ENCODE data around the gene PHLPP1. TPM values are rescaled to one million over a fixed set of nuclear protein-coding genes. Genes with fewer than 3 reads are reported as not detected.

The PHLPP1 gene
- total RNA-seq, 1 experiment from 2014 or later: 14.7 TPM

GRCh38 chr18:62811674-62812073, 96.3 kb downstream of the PHLPP1 start:
- intact Hi-C loops (cut with micrococcal nuclease): no loop called here
- H3K27ac ChIP-seq (ENCODE audit: low read depth, low read length): no peak overlapping the region
- no peak overlapping the region for H2AFZ ChIP-seq (ENCODE audit: low read depth, low read length, poor library complexity, severe bottlenecking)
- no peaks in the 10 kb centered on the region for H4K20me1 ChIP-seq (ENCODE audit: insufficient read depth)
- H3K4me3 ChIP-seq (replicated peaks in 1 of 2; ENCODE audit: low read depth in 1 of 2, low read length in 2 of 2): no peak overlapping the region
- no peak overlapping the region for H3K9ac ChIP-seq (ENCODE audit: low read length)
- BruUV-seq (replicated peaks): no TSS peak
- no peaks in the 10 kb centered on the region for H3K36me3 ChIP-seq (ENCODE audit: control insufficient read depth in 1 of 2, insufficient read depth in 2 of 2, low read length in 2 of 2)
- RAD21 ChIA-PET (ENCODE audit: low non-redundant PET in 1 of 2, low total read pairs in 2 of 2, uncharacterized antibody in 2 of 2, unreplicated experiment in 2 of 2): no interaction called here
- H3K4me1 ChIP-seq (ENCODE audit: control insufficient read depth in 1 of 2, insufficient read depth in 2 of 2, low read length in 2 of 2): no peaks in the 10 kb centered on the region
- H3K79me2 ChIP-seq (ENCODE audit: insufficient read depth, low read length): no peaks in the 10 kb centered on the region
- no peak for TF ChIP-seq YY1 (IDR thresholded peaks at IDR 0.05; ENCODE audit: extremely low read depth, insufficient replicate concordance, low read depth, low read length)
- no peak for TF ChIP-seq ZBTB33 (IDR thresholded peaks at IDR 0.05; ENCODE audit: extremely low read depth, insufficient replicate concordance, low read length)
- TF ChIP-seq, protein P1, sequence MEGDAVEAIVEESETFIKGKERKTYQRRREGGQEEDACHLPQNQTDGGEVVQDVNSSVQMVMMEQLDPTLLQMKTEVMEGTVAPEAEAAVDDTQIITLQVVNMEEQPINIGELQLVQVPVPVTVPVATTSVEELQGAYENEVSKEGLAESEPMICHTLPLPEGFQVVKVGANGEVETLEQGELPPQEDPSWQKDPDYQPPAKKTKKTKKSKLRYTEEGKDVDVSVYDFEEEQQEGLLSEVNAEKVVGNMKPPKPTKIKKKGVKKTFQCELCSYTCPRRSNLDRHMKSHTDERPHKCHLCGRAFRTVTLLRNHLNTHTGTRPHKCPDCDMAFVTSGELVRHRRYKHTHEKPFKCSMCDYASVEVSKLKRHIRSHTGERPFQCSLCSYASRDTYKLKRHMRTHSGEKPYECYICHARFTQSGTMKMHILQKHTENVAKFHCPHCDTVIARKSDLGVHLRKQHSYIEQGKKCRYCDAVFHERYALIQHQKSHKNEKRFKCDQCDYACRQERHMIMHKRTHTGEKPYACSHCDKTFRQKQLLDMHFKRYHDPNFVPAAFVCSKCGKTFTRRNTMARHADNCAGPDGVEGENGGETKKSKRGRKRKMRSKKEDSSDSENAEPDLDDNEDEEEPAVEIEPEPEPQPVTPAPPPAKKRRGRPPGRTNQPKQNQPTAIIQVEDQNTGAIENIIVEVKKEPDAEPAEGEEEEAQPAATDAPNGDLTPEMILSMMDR (IDR thresholded peaks at IDR 0.05 in 2 of 3, conservative IDR thresholded peaks at IDR 0.05 in 1 of 3; ENCODE audit: borderline replicate concordance in 1 of 3, insufficient read depth in 1 of 3, low read depth in 2 of 3, low read length in 2 of 3): no peak
- no peak for TF ChIP-seq FOSL1 (IDR thresholded peaks at IDR 0.05; ENCODE audit: low read depth)
- no peak for TF ChIP-seq POLR2AphosphoS5 (IDR thresholded peaks at IDR 0.05; ENCODE audit: low read depth, low read length)
- TF ChIP-seq SRF (IDR thresholded peaks at IDR 0.05; ENCODE audit: low read depth): no peak
- no peak for TF ChIP-seq TCF7L2 (IDR thresholded peaks at IDR 0.05; ENCODE audit: borderline replicate concordance, extremely low read depth, insufficient read depth, insufficient read length)
- TF ChIP-seq ELF1 (IDR thresholded peaks at IDR 0.05; ENCODE audit: borderline replicate concordance, low read depth): no peak
- TF ChIP-seq, protein P2, sequence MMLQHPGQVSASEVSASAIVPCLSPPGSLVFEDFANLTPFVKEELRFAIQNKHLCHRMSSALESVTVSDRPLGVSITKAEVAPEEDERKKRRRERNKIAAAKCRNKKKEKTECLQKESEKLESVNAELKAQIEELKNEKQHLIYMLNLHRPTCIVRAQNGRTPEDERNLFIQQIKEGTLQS (IDR thresholded peaks at IDR 0.05): no peak
- no peak for TF ChIP-seq JUND (IDR thresholded peaks at IDR 0.05)
- no peak for TF ChIP-seq EZH2phosphoT487 (IDR thresholded peaks at IDR 0.05; ENCODE audit: borderline replicate concordance)
- TF ChIP-seq SIN3A (IDR thresholded peaks at IDR 0.05; ENCODE audit: low read depth): no peak
- no peak overlapping the region for H3K4me2 ChIP-seq (ENCODE audit: low read length)
- H3K27me3 ChIP-seq (ENCODE audit: insufficient read depth, low read length): no peaks in the 10 kb centered on the region
- no peaks in the 10 kb centered on the region for H3K9me2 ChIP-seq (ENCODE audit: insufficient read depth)
- CTCF ChIA-PET: no interaction called here
- ATAC-seq: no peak
- no peak for DNase-seq (ENCODE audit: low read depth, low spot score)
- no peaks in the 10 kb centered on the region for H3K9me3 ChIP-seq (ENCODE audit: control insufficient read depth in 1 of 2, insufficient read depth in 1 of 2, low read depth in 1 of 2, low read length in 2 of 2)
- POLR2A ChIA-PET: no interaction called here

All from HCT116 (cell line).